Kidney epithelial cell (primary cell): ENCODE results near the gene GXYLT2. TPM values are rescaled to one million over a fixed set of nuclear protein-coding genes. Genes with fewer than 3 reads are reported as not detected.

ENCODE experiments used
- DNase-seq: peaks from one replicate; pipeline ENCODE4 v3.0.0-alpha.2; 2010; ENCODE audit warnings: low read depth
- H3K27me3 ChIP-seq: 2 replicates; pipeline ENCODE4 v1.6.0; 2011; ENCODE audit warnings: low read length; ENCODE audit not compliant: control insufficient read depth, insufficient read depth
- H3K36me3 ChIP-seq: 2 replicates; pipeline ENCODE4 v1.5.1; 2011; ENCODE audit warnings: low read length; ENCODE audit not compliant: control insufficient read depth, insufficient read depth
- H3K4me3 ChIP-seq: 2 replicates; pipeline ENCODE4 v1.5.1; 2011; ENCODE audit warnings: low read depth, mild to moderate bottlenecking, control low read depth, low read length
- total RNA-seq: library from RNA; depleted of rRNA; stranded (reverse); fragments of >200 nt; gene quantifications from 2 replicates; pipeline ENCODE4 v1.2.3, GENCODE V29; 2015
- TF ChIP-seq, protein P1 (sequence below): IDR thresholded peaks from 2 replicates; pipeline ENCODE4 v1.5.1; 2011; ENCODE audit warnings: mild to moderate bottlenecking, moderate library complexity, low read length, control low read depth, inconsistent platforms; ENCODE audit not compliant: insufficient read depth, poor library complexity, severe bottlenecking

Gene GXYLT2
- total RNA-seq, 1 donor from 2014 or later: 9.3 TPM

DNA sequence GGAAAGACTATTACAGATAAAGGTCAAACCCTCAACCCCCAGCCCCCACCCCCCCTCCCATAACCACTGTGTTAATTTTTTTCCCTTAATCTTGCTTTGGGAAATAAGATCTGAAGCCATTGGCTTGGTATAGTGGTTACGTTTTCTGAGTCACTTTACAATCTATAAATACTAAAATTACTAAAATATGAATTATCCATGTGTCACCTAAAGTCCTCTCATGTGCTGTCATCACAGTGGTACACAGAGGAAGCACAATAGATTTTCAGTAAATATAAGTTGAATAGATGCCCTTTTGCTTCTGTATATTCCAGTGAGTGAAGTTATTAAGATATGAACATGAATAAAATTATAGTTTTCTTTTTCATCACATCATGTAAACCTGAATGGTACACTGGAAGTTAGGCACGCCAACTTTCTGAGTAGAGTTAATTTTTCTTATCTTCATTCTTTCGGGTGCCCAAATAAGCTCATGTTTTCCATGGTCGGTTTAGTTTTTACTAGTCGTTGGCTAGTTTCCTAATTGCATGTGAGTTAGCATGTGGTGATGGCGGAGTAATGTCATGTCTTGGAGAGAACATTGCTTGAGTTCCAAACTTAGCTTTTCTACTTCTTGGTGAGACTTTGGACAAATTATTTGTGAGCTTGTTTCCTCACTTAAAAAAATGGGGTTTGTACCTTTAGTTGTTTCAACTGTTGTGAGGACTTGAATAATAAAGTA lies 120.3 kb downstream of the GXYLT2 start:
- no peaks in the 10 kb centered on the region for H3K27me3 ChIP-seq
- TF ChIP-seq, protein P1, sequence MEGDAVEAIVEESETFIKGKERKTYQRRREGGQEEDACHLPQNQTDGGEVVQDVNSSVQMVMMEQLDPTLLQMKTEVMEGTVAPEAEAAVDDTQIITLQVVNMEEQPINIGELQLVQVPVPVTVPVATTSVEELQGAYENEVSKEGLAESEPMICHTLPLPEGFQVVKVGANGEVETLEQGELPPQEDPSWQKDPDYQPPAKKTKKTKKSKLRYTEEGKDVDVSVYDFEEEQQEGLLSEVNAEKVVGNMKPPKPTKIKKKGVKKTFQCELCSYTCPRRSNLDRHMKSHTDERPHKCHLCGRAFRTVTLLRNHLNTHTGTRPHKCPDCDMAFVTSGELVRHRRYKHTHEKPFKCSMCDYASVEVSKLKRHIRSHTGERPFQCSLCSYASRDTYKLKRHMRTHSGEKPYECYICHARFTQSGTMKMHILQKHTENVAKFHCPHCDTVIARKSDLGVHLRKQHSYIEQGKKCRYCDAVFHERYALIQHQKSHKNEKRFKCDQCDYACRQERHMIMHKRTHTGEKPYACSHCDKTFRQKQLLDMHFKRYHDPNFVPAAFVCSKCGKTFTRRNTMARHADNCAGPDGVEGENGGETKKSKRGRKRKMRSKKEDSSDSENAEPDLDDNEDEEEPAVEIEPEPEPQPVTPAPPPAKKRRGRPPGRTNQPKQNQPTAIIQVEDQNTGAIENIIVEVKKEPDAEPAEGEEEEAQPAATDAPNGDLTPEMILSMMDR: no peak
- DNase-seq: no peak
- no peak overlapping the region for H3K4me3 ChIP-seq
- no peaks in the 10 kb centered on the region for H3K36me3 ChIP-seq

DNA sequence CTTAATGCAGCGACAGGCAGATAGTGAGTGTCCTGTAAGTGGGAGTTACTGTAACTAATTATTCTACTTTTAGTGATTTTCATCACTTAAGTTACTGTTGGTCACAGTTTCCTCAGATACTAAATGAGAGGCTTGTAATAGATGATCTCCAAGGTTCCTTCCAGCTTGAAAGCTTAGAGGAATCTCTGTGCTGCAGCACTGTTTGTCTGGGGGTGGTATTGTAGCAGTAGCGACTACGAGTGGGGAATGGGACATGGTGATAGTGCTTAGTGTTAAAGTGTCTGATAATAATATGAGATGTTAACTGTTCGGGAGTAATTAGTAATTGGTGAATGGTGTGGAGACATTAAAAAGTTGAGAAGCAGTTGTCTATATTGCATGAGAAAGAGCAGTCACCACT lies 121.2 kb downstream of the GXYLT2 start:
- TF ChIP-seq, protein P1: no peak
- no peak for DNase-seq
- no peak overlapping the region for H3K4me3 ChIP-seq
- H3K27me3 ChIP-seq: no peaks in the 10 kb centered on the region
- H3K36me3 ChIP-seq: no peaks in the 10 kb centered on the region

DNA sequence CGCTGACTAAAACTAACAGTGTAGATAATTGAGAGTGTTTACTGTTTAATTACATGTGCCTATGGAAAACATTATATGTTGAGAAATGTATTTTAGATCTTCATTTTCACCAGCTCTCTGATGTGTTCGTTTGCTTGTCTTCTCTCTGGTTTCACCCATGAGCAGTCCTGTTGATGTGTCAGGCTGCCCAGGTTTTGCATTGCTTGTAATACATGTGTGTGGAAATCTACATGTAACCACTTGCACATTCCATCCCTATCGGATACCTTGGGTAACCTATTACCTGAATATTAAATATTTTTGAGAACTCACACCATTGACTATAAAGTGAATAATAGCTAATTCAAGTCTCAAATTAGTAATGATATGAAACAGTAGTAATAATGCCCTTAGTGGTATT lies 121.9 kb downstream of the GXYLT2 start:
- no peaks in the 10 kb centered on the region for H3K36me3 ChIP-seq

DNA sequence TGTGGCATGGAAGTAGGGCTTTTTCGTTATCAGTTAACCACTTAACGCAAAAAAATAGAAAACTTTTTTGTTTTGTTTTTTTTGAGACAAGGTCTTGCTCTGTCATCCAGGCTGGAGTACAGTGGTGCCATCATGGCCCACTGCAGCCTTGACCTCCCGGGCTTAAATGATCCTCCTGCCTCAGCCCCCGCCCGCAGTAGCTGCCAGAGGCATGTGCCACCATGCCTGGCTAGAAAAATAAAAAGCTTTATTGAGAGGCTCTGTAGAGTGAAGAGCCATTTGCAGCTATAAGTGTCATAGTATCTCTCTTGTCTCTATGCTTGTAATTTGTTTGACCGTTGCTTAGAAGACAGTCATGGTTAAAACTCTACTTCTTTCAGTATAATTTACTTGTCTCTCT lies 122.3 kb downstream of the GXYLT2 start:
- no peak for DNase-seq
- H3K4me3 ChIP-seq: no peak overlapping the region
- TF ChIP-seq, protein P1: no peak
- no peaks in the 10 kb centered on the region for H3K36me3 ChIP-seq
- no peaks in the 10 kb centered on the region for H3K27me3 ChIP-seq

More for the DNA sequence above, 121.9 kb downstream of the GXYLT2 start:
- no peak overlapping the region for H3K4me3 ChIP-seq
- TF ChIP-seq, protein P1: no peak
- no peak for DNase-seq
- no peaks in the 10 kb centered on the region for H3K27me3 ChIP-seq

DNA sequence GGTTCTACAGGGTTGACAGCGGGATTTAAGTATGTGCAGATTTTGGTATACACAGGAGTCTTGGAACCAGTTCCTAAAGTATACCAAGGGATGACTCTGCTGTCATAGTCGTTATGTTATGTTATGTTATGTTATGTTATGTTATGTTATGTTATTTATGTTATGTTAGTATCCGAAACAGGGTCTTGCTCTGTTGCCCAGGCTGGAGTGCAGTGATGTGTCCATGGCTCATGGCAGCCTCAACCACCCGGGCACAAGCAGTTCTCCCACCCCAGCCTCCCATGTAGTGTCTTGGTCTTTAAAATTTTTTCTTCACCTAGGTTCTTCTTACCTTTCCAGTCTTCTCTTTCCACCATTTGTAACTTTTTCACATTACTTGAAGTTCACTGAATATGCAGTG lies 130.5 kb downstream of the GXYLT2 start:
- no peak overlapping the region for H3K4me3 ChIP-seq
- no peaks in the 10 kb centered on the region for H3K36me3 ChIP-seq
- no peaks in the 10 kb centered on the region for H3K27me3 ChIP-seq
- TF ChIP-seq, protein P1: no peak
- DNase-seq: no peak
